ENCODE data around the gene CD40LG.

The CD40LG gene

GRCh38 chrX:136647677-136648360, at the start of gene CD40LG:
CD40LG (plus strand) TSS chrX:136648158; CDS start chrX:136648249, 91 bp downstream.
- DNase-seq (ENCODE audit: low spot score) = no peak

- DNase-seq (ENCODE audit: low spot score) = no peak
Measured at GRCh38 chrX:136598631-136599030, 49.3 kb upstream of the CD40LG start.

GRCh38 chrX:136600059-136600458, 47.9 kb upstream of the CD40LG start:
- DNase-seq (ENCODE audit: low spot score) = no peak

GRCh38 chrX:136607236-136607635, 40.7 kb upstream of the CD40LG start:
- DNase-seq (ENCODE audit: low spot score) = no peak

GRCh38 chrX:136608295-136608933, 39.5 kb upstream of the CD40LG start:
- DNase-seq (ENCODE audit: low spot score) = no peak

GRCh38 chrX:136616987-136617685, 30.8 kb upstream of the CD40LG start:
- no peak for DNase-seq (ENCODE audit: low spot score)

- no peak for DNase-seq (ENCODE audit: low spot score)
Measured at GRCh38 chrX:136619899-136620505, 28.0 kb upstream of the CD40LG start.

GRCh38 chrX:136620780-136621179, 27.2 kb upstream of the CD40LG start:
- no peak for DNase-seq (ENCODE audit: low spot score)

GRCh38 chrX:136622568-136622967, 25.4 kb upstream of the CD40LG start:
- DNase-seq (ENCODE audit: low spot score) = no peak

- DNase-seq (ENCODE audit: low spot score) = no peak
Measured at GRCh38 chrX:136623396-136623795, 24.6 kb upstream of the CD40LG start.

- no peak for DNase-seq (ENCODE audit: low spot score)
Measured at GRCh38 chrX:136625246-136625645, 22.7 kb upstream of the CD40LG start.

GRCh38 chrX:136626237-136626636, 21.7 kb upstream of the CD40LG start:
- no peak for DNase-seq (ENCODE audit: low spot score)

GRCh38 chrX:136626891-136627290, 21.1 kb upstream of the CD40LG start:
- DNase-seq (ENCODE audit: low spot score) = no peak

- DNase-seq (ENCODE audit: low spot score) = no peak
Measured at GRCh38 chrX:136627409-136627808, 20.5 kb upstream of the CD40LG start.

GRCh38 chrX:136629084-136629750, 18.7 kb upstream of the CD40LG start:
- no peak for DNase-seq (ENCODE audit: low spot score)

- DNase-seq (ENCODE audit: low spot score) = no peak
Measured at GRCh38 chrX:136630881-136631280, 17.1 kb upstream of the CD40LG start.

GRCh38 chrX:136635235-136635634, 12.7 kb upstream of the CD40LG start:
- no peak for DNase-seq (ENCODE audit: low spot score)

GRCh38 chrX:136636121-136636520, 11.8 kb upstream of the CD40LG start:
- no peak for DNase-seq (ENCODE audit: low spot score)

GRCh38 chrX:136639506-136640176, 8.3 kb upstream of the CD40LG start:
- DNase-seq (ENCODE audit: low spot score) = no peak

- DNase-seq (ENCODE audit: low spot score) = no peak
Measured at GRCh38 chrX:136643243-136643642, 4.7 kb upstream of the CD40LG start.

- no peak for DNase-seq (ENCODE audit: low spot score)
Measured at GRCh38 chrX:136646602-136647239, 1.2 kb upstream of the CD40LG start.

Measured in left forelimb (tissue), 1 donor.